Omental fat pad (tissue), 4 donors: ENCODE measurements around the gene GNPTG. TPM values are rescaled to one million over a fixed set of nuclear protein-coding genes. Genes with fewer than 3 reads are reported as not detected.
A peak's percentile ranks its signal among the peaks of the same experiment; 100 is the strongest.

Source experiments
- ATAC-seq: fragments of 150-250 bp; one replicate; pipeline ENCODE4 v1.9.1; 2016; ENCODE audit warnings: mild to moderate bottlenecking, moderate library complexity; ENCODE audit not compliant: low FRiP score
- DNase-seq: peaks from one replicate; pipeline ENCODE4 v3.0.0-alpha.2; 2019; ENCODE audit warnings: low spot score
- CTCF ChIP-seq, 3 donors: fragments of 450-650 bp; IDR thresholded peaks; one replicate each; pipeline ENCODE4 v1.5.1; 2016 to 2017; ENCODE audit warnings: antibody characterized with exemption in 3 of 3, mild to moderate bottlenecking in 3 of 3, moderate library complexity in 2 of 3
- total RNA-seq, 4 donors: library from RNA; depleted of rRNA; stranded (reverse); fragments of >200 nt; gene quantifications; one replicate each; pipeline ENCODE4 v1.1.0, GENCODE V29; 2016

Gene GNPTG
- total RNA-seq, 4 donors from 2014 or later, result 48.3 to 77.1 (median 65.8) TPM

GRCh38 chr16:1407753-1408152 is 56.0 kb downstream of the GNPTG start:
- DNase-seq (no peak), ATAC-seq (peak; percentile 20)
- TF ChIP-seq CTCF (IDR thresholded peaks at IDR 0.05), result no peak

GRCh38 chr16:1408171-1408837 is 56.6 kb downstream of the GNPTG start:
- DNase-seq, result peak; percentile 97

GRCh38 chr16:1412847-1413246 is 61.1 kb downstream of the GNPTG start:
- TF ChIP-seq CTCF (IDR thresholded peaks at IDR 0.05), result no peak
- DNase-seq (no peak), ATAC-seq (no peak)

More at GRCh38 chr16:1408171-1408837, 56.6 kb downstream of the GNPTG start:
- peak; percentile 85 for ATAC-seq
- no peak for TF ChIP-seq CTCF (IDR thresholded peaks at IDR 0.05)

Other genes with a start within 250 kb of the GNPTG start
- 10 to 100 TPM in 2 of 4 donors, 1 to 10 TPM in 2; 1.8 to 13.6 (median 10.2) TPM for gene CACNA1H, start 198.8 kb upstream of the GNPTG start, total RNA-seq
- 1 to 10 TPM in 1 of 4 donors, not detected in 3; 1.3 TPM for gene TPSG1, start 126.7 kb upstream of the GNPTG start, total RNA-seq
- gene TPSB2, start 121.7 kb upstream of the GNPTG start, total RNA-seq, result 100 to 1,000 TPM in 1 of 4 donors, 10 to 100 TPM in 3; 10.1 to 112 (median 42.0) TPM
- 10 to 100 TPM; 20.8 to 86.2 (median 31.4) TPM for gene TPSAB1, start 111.2 kb upstream of the GNPTG start, total RNA-seq
- gene TPSD1, start 95.9 kb upstream of the GNPTG start, total RNA-seq, result 1 to 10 TPM in 1 of 4 donors, not detected in 3; 1.2 TPM
- 10 to 100 TPM; 50.9 to 94.9 (median 72.5) TPM for gene UBE2I, start 42.3 kb upstream of the GNPTG start, total RNA-seq
- 10 to 100 TPM in 1 of 4 donors, 1 to 10 TPM in 3; 1.5 to 14.2 (median 1.9) TPM for gene BAIAP3, start 18.3 kb upstream of the GNPTG start, total RNA-seq
- 10 to 100 TPM; 42.4 to 78.5 (median 61.9) TPM for gene TSR3, start 53 bp upstream of the GNPTG start, total RNA-seq
- 10 to 100 TPM in 3 of 4 donors, 1 to 10 TPM in 1; 8.6 to 36.9 (median 14.2) TPM for gene UNKL, start 62.8 kb downstream of the GNPTG start, total RNA-seq
- gene UQCC4, start 68.8 kb downstream of the GNPTG start, total RNA-seq, result 10 to 100 TPM; 11.9 to 24.1 (median 14.4) TPM
- 1 to 10 TPM in 1 of 4 donors, not detected in 3; 1.9 TPM for gene PERCC1, start 79.1 kb downstream of the GNPTG start, total RNA-seq
- 1 to 10 TPM in 1 of 4 donors, under 1 TPM in 3; 0.19 to 5.7 (median 0.37) TPM for gene CCDC154, start 92.6 kb downstream of the GNPTG start, total RNA-seq
- 10 to 100 TPM; 42.6 to 62.3 (median 52.2) TPM for gene CLCN7, start 123.1 kb downstream of the GNPTG start, total RNA-seq
- not detected for gene PTX4, start 137.0 kb downstream of the GNPTG start, total RNA-seq
- gene TELO2, start 141.4 kb downstream of the GNPTG start, total RNA-seq, result 10 to 100 TPM; 12.7 to 38.5 (median 22.2) TPM
- 100 to 1,000 TPM in 1 of 4 donors, 10 to 100 TPM in 3; 21.4 to 141 (median 41.7) TPM for gene TMEM204, start 181.7 kb downstream of the GNPTG start, total RNA-seq